ENCODE measurements around the gene XRCC4. TPM values are rescaled to one million over a fixed set of nuclear protein-coding genes. Genes with fewer than 3 reads are reported as not detected.

XRCC4 gene
- polyA plus RNA-seq, 1 donor, result 4.1 TPM

DNA sequence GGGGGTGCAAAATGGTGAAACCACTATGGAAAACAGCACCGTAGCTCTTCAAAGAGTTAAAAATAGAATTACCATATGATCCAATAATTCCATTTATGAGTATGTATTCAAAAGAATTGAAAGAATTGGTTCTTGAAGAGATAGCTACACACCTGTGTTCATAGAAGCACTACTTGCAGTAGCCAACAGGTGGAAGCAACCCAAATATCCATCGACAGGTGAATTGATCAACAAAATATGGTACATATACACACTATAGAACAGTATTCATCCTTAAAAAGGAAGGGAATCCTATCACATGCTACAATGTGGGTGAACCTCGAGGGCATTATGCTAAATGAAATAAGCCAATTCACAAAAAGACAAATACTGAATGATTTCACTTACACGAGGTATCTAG is 308.5 kb downstream of the XRCC4 start:
- DNase-seq (ENCODE audit: low read depth), result no peak

DNA sequence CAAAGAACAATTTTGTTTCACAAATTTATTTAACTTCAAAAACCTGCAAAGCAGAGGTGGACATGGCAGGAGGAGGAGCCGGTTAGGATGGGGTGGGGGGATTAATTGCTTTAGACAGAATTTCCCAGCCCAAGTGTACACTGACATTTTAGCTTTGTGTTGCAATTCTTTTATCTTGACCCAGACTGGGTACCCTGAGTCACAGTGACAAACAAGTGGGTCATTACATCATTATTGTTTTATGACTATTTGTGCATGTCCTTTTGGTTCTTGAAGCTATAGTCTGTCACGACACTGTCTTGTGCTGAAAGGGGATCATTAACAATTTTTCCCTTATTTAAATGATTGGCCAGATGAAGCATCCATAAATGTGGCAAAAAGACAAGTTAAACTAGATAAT is 309.7 kb downstream of the XRCC4 start:
- no peak for DNase-seq (ENCODE audit: low read depth)

DNA sequence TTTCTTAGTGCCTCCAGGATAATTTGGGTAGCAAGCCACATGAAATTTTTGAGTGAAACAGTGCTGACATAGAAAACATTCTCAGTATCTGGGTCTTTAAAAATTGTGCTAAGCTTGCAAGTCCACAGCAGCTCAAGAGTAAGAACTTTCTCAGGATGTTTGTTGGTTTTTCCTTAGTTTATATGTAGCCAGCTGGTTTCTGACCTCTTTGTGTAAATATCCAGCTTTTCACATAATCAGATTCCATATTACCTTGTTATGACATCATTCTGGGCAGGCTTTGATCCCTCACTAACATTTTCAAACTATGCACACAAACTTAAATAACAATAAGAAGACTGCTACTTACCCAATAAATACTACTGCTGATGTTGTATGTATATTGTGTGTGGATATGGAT is 311.3 kb downstream of the XRCC4 start:
- no peak for DNase-seq (ENCODE audit: low read depth)

GRCh38 chr5:83392766-83393503 is 315.6 kb downstream of the XRCC4 start:
- no peak for DNase-seq (ENCODE audit: low read depth)

DNA sequence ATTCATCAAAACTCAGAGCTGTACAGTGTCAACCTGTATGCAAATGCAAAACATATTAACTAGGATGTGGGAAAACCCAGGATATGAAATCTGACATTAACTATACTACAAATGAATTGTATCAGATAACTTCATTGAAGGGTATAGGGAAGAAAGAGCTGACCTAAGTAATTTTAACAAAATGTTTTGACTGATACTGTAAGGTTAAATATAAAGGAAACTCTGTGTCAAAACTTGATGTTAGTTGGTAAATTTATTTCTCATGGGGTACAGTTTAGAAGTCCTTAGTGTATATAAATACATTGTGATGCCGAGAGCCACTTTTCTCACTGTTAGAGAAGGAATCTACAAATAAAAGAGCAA is 316.1 kb downstream of the XRCC4 start:
- no peak for DNase-seq (ENCODE audit: low read depth)

DNA sequence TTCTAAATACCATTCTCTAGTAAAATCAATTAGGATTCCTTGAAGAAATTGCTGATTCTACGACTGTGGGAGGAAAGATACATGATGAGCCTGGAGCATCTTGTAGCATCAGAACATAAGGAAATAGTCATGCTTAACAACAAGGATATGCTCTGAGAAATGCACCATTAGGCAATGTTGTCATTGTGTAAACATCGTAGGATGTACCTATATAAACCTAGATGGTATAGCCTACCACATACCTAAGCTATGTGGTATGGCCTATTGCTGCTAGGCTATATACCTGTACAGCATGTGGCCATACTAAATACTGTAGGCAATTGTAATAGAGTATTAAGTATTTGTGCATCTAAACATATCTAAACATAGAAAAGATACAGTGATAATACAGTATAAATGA is 316.8 kb downstream of the XRCC4 start:
- no peak for DNase-seq (ENCODE audit: low read depth)

GRCh38 chr5:83396662-83397061 is 319.3 kb downstream of the XRCC4 start:
- DNase-seq (ENCODE audit: low read depth), result no peak

- DNase-seq (ENCODE audit: low read depth), result no peak
Observed at GRCh38 chr5:83397658-83398057, 320.3 kb downstream of the XRCC4 start.

- no peak for DNase-seq (ENCODE audit: low read depth)
Observed at GRCh38 chr5:83400241-83400640, 322.9 kb downstream of the XRCC4 start.

GRCh38 chr5:83400701-83401100 is 323.4 kb downstream of the XRCC4 start:
- no peak for DNase-seq (ENCODE audit: low read depth)

GRCh38 chr5:83401122-83401731 is 323.9 kb downstream of the XRCC4 start:
- DNase-seq (ENCODE audit: low read depth), result no peak

GRCh38 chr5:83401775-83402174 is 324.4 kb downstream of the XRCC4 start:
- DNase-seq (ENCODE audit: low read depth), result no peak

Other genes with a start within 250 kb of the XRCC4 start
- gene TMEM167A, start 153 bp upstream of the XRCC4 start, polyA plus RNA-seq (ENCODE audit: insufficient read length), result 56.2 TPM